GM20431 (cell line): ENCODE measurements around the gene ZNF746.

Experiments used
- in situ Hi-C: fragments of 300-500 bp; cut with MseI, MboI; formaldehyde crosslinking; loops from one replicate; pipeline ENCODE4 v1.15.0; 2020; ENCODE audit warnings: low sequenced_read_pairs; ENCODE audit not compliant: unreplicated experiment

ZNF746 gene

DNA sequence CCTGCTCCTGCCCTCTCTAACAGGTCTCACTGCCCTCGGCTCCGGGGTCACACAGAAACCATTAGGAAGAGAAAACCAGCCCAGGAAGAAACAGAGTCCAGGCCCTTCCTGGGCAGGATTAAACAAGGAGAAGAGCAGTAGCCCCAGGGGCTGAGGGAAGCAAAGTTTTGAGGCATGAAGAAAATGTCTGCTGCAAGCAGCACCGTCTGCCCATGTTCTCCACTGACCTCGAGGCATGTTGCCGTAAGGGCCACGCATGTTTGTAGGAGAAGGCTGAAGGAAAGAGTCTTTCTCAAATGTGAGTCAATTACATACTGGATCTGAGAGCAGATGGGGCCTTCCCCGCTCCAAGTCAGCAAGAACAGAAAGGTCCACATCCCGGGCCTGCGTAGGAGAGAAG lies 4.2 kb downstream of the ZNF746 start:
- in situ Hi-C loops, result no loop called here

GRCh38 chr7:149490083-149490760 lies 7.4 kb downstream of the ZNF746 start:
- in situ Hi-C loops, result no loop called here

GRCh38 chr7:149489391-149490024 lies 8.1 kb downstream of the ZNF746 start:
- in situ Hi-C loops, result no loop called here

DNA sequence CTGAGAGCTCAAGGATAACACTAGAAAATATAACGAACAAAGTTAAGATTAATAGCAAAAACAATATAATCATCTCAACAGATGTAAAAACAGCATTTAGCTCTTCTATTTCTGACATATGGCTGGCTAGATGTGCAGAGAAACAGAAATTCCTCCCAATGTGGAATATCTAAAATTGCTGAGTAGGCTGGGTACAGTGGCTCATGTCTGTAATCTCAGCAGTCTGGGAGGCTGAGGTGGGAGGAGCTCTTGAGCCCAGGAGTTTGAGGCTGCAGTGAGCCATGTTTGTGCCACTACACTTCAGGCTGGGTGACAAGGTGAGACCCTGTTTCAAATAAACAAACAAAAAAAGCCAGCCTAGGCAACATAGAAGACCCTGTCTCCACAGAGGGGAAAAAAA lies 18.0 kb downstream of the ZNF746 start:
- in situ Hi-C loops, result no loop called here

GRCh38 chr7:149478754-149479153 lies 18.9 kb downstream of the ZNF746 start:
- in situ Hi-C loops, result no loop called here

- in situ Hi-C loops, result no loop called here
Observed at GRCh38 chr7:149477494-149478443, 19.8 kb downstream of the ZNF746 start.

- in situ Hi-C loops, result no loop called here
Observed at GRCh38 chr7:149476791-149477190, 20.8 kb downstream of the ZNF746 start.

- in situ Hi-C loops, result no loop called here
Observed at GRCh38 chr7:149475121-149476045, 22.2 kb downstream of the ZNF746 start.

- in situ Hi-C loops, result no loop called here
Observed at GRCh38 chr7:149474309-149475120, 23.1 kb downstream of the ZNF746 start.

GRCh38 chr7:149473251-149473650 lies 24.4 kb downstream of the ZNF746 start:
- in situ Hi-C loops, result no loop called here

GRCh38 chr7:149471289-149471953 lies 26.2 kb downstream of the ZNF746 start:
- in situ Hi-C loops, result no loop called here

- in situ Hi-C loops, result no loop called here
Observed at GRCh38 chr7:149469806-149470205, 27.8 kb downstream of the ZNF746 start.

DNA sequence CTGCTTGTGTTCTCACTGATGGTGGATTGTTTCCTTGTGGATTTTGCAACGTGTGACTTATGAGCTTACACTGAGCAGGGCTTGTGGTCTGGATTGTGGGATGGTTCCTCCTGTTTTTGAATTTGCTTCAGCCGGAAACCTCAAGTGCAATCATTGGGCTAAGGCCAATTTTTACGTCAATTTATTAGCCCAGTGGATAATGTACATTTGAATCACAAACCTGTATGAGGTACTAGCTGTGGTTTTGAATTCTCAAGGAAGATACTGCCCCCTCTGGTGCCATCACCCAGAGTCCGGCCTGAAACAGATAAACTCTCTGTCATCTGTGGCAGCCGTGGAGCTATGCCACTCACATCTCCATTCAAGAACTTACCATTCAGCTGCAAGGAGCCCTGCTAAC lies 29.4 kb downstream of the ZNF746 start:
- in situ Hi-C loops, result no loop called here

- in situ Hi-C loops, result no loop called here
Observed at GRCh38 chr7:149467321-149467859, 30.2 kb downstream of the ZNF746 start.

DNA sequence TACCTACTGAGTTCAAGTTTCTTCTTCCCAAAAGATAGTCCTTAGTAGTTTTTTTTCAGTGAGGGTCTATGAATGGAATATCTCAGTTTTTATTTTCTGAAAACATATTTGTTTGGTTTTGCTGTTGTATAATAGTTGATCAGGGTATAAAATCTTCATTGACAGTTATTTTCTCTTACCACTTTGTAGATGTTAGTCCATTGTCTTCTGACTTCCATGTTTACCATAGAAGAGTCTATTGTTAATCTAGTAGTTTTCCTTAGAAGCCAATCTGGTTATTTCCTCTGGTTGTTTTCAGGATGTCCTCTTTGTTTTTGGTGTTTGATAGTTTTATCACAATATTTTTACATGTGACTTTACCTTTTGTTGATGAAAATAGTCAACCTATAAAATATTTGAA lies 31.2 kb downstream of the ZNF746 start:
- in situ Hi-C loops, result no loop called here

- in situ Hi-C loops, result no loop called here
Observed at GRCh38 chr7:149463500-149464161, 34.0 kb downstream of the ZNF746 start.

GRCh38 chr7:149462101-149462520 lies 35.5 kb downstream of the ZNF746 start:
- in situ Hi-C loops, result no loop called here
